RWPE1 (cell line): Measurements from ENCODE around the gene ITGB8.

Experiments
- CTCF ChIA-PET: fragments of 350-600 bp; sonication (Branson Sonifier 250); formaldehyde crosslinking; extraction: SDS; loops from one replicate; lab custom pipeline; 2021; lab: Yijun Ruan, JAX
- POLR2A ChIA-PET: fragments of 400-600 bp; formaldehyde crosslinking; extraction: SDS; loops from one replicate; lab custom pipeline; 2020; ENCODE audit warnings: antibody characterized with exemption; ENCODE audit not compliant: low non-redundant PET; lab: Yijun Ruan, JAX
- DNase-seq: peaks from one replicate; pipeline ENCODE4 v3.0.0; 2012; ENCODE audit warnings: low spot score
- H3K27ac ChIP-seq: fragments of 450-650 bp; 2 replicates; pipeline ENCODE4 v1.5.1; 2017
- TF ChIP-seq, protein P1 (sequence below): fragments of 450-650 bp; conservative IDR thresholded peaks from 2 replicates; pipeline ENCODE4 v1.5.1; 2017; ENCODE audit warnings: low read depth, mild to moderate bottlenecking

ITGB8 gene

DNA sequence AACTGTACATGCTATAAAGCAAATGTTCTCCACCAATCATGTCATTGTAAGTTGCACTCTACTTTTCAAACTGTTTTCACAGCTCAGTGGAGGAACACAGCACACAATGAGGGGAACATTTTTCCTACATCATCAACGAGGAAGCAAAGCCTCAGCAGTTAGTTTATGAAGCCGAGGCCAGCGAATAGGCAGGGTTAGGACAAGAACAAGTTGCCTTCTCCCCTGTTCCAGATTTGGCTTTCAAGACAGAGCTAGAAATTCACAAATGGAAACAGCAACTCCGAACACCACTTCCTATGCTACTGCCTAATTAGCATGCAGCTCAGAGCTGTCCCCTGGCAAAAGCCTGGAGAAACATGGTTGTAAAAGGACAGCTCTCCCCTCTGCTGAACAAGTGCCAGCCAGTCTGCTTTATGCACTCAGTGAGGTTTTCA is 19.8 kb downstream of the ITGB8 start:
- ChIA-PET CTCF (no interaction called here), POLR2A (no interaction called here)
- H3K27ac ChIP-seq, result peak overlapping the region; percentile 85
- DNase-seq, result no peak
- TF ChIP-seq, protein P1, sequence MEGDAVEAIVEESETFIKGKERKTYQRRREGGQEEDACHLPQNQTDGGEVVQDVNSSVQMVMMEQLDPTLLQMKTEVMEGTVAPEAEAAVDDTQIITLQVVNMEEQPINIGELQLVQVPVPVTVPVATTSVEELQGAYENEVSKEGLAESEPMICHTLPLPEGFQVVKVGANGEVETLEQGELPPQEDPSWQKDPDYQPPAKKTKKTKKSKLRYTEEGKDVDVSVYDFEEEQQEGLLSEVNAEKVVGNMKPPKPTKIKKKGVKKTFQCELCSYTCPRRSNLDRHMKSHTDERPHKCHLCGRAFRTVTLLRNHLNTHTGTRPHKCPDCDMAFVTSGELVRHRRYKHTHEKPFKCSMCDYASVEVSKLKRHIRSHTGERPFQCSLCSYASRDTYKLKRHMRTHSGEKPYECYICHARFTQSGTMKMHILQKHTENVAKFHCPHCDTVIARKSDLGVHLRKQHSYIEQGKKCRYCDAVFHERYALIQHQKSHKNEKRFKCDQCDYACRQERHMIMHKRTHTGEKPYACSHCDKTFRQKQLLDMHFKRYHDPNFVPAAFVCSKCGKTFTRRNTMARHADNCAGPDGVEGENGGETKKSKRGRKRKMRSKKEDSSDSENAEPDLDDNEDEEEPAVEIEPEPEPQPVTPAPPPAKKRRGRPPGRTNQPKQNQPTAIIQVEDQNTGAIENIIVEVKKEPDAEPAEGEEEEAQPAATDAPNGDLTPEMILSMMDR, result no peak

DNA sequence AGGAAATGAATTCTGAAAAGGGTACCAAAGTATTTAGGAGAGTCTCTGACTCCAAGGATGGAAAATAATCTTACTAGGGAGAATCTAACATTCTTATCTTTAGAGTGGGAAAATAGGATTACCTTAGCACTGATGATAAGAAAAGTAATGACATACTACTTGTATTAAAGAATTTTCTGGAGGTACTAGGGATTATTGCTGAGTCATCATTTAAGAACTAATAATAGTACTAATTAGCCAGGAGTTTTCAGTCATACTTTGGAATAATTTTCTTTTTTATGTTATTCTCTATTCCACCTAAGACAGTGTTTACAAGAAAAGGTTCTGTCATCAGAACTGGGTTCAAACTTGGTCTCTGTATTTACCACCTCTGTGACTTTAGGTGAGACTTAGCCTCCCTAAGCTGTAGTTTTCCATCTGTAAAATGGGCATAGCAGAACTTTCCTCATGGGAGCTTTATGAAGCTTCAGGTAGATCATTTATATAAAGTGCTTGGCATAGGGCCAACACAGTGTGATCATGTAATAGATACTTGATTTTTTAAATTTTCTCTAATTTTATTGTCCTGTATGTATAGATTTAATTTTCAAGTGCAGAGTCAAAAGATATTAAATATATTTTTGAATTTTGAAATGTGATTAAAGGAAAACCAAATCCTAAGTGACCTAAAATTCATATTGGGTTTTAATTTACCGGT is 20.4 kb downstream of the ITGB8 start:
- CTCF ChIA-PET, result interaction anchor here (0.6 kb wide), 1 partner anchor 178 kb away, joined by 3 read pairs; no protein-coding TSS in a partner anchor
- H3K27ac ChIP-seq, result peak overlapping the region; percentile 85
- POLR2A ChIA-PET, result no interaction called here
- no peak for DNase-seq
- TF ChIP-seq, protein P1, result no peak

DNA sequence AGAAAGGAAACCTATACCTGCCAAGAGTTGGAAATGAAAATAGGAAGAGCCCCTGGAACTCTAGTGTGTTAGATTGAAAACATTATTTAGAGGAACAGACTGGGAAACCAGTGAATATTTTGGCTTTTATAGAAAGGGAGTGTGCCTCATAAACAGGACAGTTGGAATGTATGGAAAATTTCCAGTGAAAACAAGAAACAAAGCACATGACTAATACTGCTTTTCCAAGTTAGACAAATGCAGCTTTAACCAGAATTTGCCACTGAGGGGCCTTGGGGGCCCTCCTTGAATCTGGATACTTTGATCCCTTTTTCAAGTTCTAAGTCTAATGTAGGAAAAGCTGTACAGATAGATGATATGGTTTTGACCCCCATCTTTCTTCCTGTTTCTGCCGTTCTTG is 21.2 kb downstream of the ITGB8 start:
- DNase-seq, result peak; percentile 48
- ChIA-PET POLR2A (interaction anchor here (1.6 kb wide), 1 partner anchor 22 kb away, joined by 6 read pairs; the partner anchor contains the start of gene ITGB8), CTCF (interaction anchor here (0.6 to 1.1 kb wide), 2 partner anchors 24 to 179 kb away, joined by 3 read pairs; no protein-coding TSS in a partner anchor)
- TF ChIP-seq, protein P1, result no peak
- H3K27ac ChIP-seq, result peak overlapping the region; percentile 27; the same call in 1 of the 2 replicates

DNA sequence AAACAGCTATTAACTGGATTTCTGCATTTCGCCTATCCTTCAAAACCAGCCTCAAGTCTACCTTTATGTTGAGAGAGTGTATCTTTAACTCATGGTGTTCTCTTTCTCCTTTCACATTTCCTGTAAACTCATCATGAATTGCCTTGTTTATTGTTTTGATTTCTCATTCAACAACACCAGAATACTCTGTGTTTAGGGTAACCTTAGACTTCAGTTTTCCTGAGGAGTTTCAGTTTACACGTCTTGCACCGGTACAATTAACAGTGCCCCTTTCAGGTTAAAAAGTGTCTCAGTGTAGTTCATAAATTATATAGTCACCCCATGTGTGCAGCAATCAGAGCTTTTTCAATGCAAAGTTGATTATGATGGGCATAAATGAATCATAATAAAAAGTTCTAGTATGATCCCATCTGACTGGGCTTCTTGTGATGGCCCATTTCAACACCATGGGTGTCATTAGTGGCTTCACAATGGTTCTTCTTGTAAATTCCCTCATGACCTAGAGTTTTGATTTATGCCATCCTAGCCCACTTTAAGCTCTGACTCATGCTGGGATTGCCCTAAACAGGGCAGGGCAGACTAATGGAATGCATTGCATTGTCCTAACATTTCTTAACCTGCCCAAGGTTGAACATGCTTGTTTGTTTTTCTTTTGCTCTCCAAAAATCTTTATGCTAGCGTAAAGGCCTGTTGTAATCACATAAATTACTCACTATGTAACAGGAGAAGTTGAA is 22.0 kb downstream of the ITGB8 start:
- peak overlapping the region; percentile 98 for H3K27ac ChIP-seq
- ChIA-PET POLR2A (interaction anchor here (1.6 kb wide), 1 partner anchor 22 kb away, joined by 6 read pairs; the partner anchor contains the start of gene ITGB8), CTCF (interaction anchor here (1.1 kb wide), 1 partner anchor 25 kb away, joined by 3 read pairs; no protein-coding TSS in a partner anchor)
- peak; percentile 95 for DNase-seq
- TF ChIP-seq, protein P1, result no peak

DNA sequence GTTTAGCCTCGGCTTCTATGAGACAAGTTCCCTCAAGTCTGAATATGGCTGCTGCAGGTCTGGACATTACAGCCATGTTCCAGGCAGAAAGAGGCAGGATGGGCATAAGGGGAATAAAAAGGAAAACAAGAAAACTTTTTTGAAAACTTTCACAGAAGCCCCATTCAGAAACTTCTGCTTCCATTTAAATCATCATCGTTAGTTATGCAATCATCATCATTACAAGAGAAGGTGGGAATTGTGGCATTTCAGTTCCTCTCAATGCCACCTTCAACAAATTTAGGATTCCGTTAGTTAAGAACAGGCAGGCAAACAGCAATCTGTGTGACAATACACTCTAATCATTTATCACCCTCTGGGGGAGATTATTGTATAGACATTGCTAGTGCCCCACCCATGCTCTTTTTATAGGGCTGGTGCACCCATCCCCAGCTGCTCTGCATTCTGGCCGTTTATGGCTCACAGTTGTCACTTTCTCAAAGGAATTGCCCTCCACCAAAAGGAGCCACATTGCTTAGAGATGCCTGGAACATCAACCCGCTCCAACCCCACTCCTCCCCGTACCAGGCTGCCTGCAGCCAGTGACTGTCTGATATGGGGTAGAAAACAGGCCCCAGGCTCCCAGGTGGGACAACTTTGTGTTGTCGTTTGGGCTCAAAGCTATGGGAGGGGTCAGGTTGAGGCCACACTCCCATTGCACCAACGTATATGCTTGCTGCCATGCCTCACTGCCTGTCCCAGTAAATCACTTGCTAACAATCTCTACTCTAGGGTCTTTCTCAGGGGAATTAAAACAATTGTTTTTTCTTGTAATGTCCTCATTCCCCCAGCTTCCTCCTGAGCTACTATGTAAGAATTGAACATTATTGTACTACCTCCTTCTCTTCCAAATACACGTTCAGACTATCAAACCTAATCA is 24.2 kb downstream of the ITGB8 start:
- H3K27ac ChIP-seq, result peak overlapping the region; percentile 44
- no peak for DNase-seq
- POLR2A ChIA-PET, result no interaction called here
- CTCF ChIA-PET, result interaction anchor here (0.6 kb wide), 1 partner anchor 22 kb away, joined by 5 read pairs; no protein-coding TSS in a partner anchor
- TF ChIP-seq, protein P1, result no peak
